A204.1 (cell line): Measurements from ENCODE around the gene ABCA2.

Experiments used
- FAIRE-seq: peaks from 2 replicates; lab custom pipeline; 2012; peaks lifted over from hg19 to GRCh38; lab: Jason Lieb, UNC

The ABCA2 gene

GRCh38 chr9:136994888-136995230 lies 33.2 kb downstream of the ABCA2 start:
- no peak for FAIRE-seq

- no peak for FAIRE-seq
These were observed 33.7 kb downstream of the ABCA2 start for GRCh38 chr9:136994180-136994887.

GRCh38 chr9:136992819-136993369 lies 35.1 kb downstream of the ABCA2 start:
- FAIRE-seq = no peak

GRCh38 chr9:136991993-136992818 lies 35.8 kb downstream of the ABCA2 start, which contains the start of gene PAXX:
PAXX (plus strand) TSS chr9:136992422; CDS start chr9:136992444, 22 bp downstream.
- no peak for FAIRE-seq

- no peak for FAIRE-seq
These were observed 37.7 kb downstream of the ABCA2 start for GRCh38 chr9:136990242-136990911.

GRCh38 chr9:136988872-136989271 lies 39.2 kb downstream of the ABCA2 start:
- FAIRE-seq = no peak

- no peak for FAIRE-seq
These were observed 42.2 kb downstream of the ABCA2 start for GRCh38 chr9:136985853-136986252.

GRCh38 chr9:136985027-136985602 lies 42.9 kb downstream of the ABCA2 start:
- no peak for FAIRE-seq

- FAIRE-seq = no peak
These were observed 43.5 kb downstream of the ABCA2 start for GRCh38 chr9:136984464-136985026.

GRCh38 chr9:136983656-136984314 lies 44.3 kb downstream of the ABCA2 start:
- FAIRE-seq = no peak

GRCh38 chr9:136983167-136983566 lies 44.9 kb downstream of the ABCA2 start:
- FAIRE-seq = no peak

- FAIRE-seq = no peak
These were observed 45.6 kb downstream of the ABCA2 start, which contains the start of gene LCNL1 for GRCh38 chr9:136982232-136983051. LCNL1 (plus strand) TSS chr9:136982993; CDS start chr9:136983587, 594 bp downstream.

- no peak for FAIRE-seq
These were observed 46.3 kb downstream of the ABCA2 start for GRCh38 chr9:136981588-136982231.

GRCh38 chr9:136980669-136981478 lies 47.2 kb downstream of the ABCA2 start:
- FAIRE-seq = no peak

- no peak for FAIRE-seq
These were observed 48.1 kb downstream of the ABCA2 start for GRCh38 chr9:136979769-136980587.

- FAIRE-seq = no peak
These were observed 49.0 kb downstream of the ABCA2 start for GRCh38 chr9:136978865-136979544.

- no peak for FAIRE-seq
These were observed 49.8 kb downstream of the ABCA2 start for GRCh38 chr9:136978073-136978864.
